Measurements from ENCODE around the gene SLC44A2. TPM values are rescaled to one million over a fixed set of nuclear protein-coding genes. Genes with fewer than 3 reads are reported as not detected.

The SLC44A2 gene
- total and polyA plus RNA-seq, 2 experiments from 2014 or later = 43.2 to 65.0 TPM

- no peaks in the 10 kb centered on the region for H3K4me1 ChIP-seq (ENCODE audit: insufficient read depth)
- ATAC-seq (peak; percentile 6; the same call in 1 of the 3 replicates), DNase-seq (ENCODE audit: low spot score) (no peak)
- Mint-ChIP-seq H3K36me3 (ENCODE audit: low read depth) (peaks cover 97% of the 10 kb centered on the region), H3K9me3 (peaks cover 2% of the 10 kb centered on the region; the same call in 1 of the 3 replicates), H3K4me3 (no peak overlapping the region), H3K27me3 (ENCODE audit: insufficient read depth, low read depth, poor library complexity) (peaks cover 24% of the 10 kb centered on the region), H3K4me1 (no peaks in the 10 kb centered on the region), H3K27ac (no peak overlapping the region)
- peaks cover 77% of the 10 kb centered on the region for H3F3A ChIP-seq (replicated peaks; ENCODE audit: low read depth)
- no peak overlapping the region for H3K4me3 ChIP-seq
- no peaks in the 10 kb centered on the region for H3K9me2 ChIP-seq (ENCODE audit: insufficient read depth)
- TF ChIP-seq ZNF331 (CRISPR knock-in tag; IDR thresholded peaks at IDR 0.05; ENCODE audit: low read depth) (no peak), POLR2AphosphoS5 (IDR thresholded peaks at IDR 0.05; ENCODE audit: low read depth) (no peak), NANOG (IDR thresholded peaks at IDR 0.05; ENCODE audit: borderline replicate concordance) (no peak), STAT1 (IDR thresholded peaks at IDR 0.05; ENCODE audit: unreplicated experiment) (no peak), JUNB (IDR thresholded peaks at IDR 0.05; ENCODE audit: unreplicated experiment) (no peak), CREB1 (CRISPR knock-in tag; IDR thresholded peaks at IDR 0.05; ENCODE audit: low read depth) (no peak), REST (IDR thresholded peaks at IDR 0.05; ENCODE audit: unreplicated experiment) (no peak)
- H4K20me1 ChIP-seq (replicated peaks; ENCODE audit: insufficient read depth) = peaks cover 63% of the 10 kb centered on the region
- H2AFZ ChIP-seq = no peak overlapping the region
- no peak overlapping the region for H3K4me2 ChIP-seq
- H3K36me3 ChIP-seq (ENCODE audit: insufficient read depth) = peaks cover 93% of the 10 kb centered on the region
- peak overlapping the region; percentile 59; the same call in 1 of the 2 replicates for H3K27ac ChIP-seq (ENCODE audit: low read depth)
- H3K79me2 ChIP-seq (replicated peaks; ENCODE audit: insufficient read depth) = peaks cover 69% of the 10 kb centered on the region
- H3K27me3 ChIP-seq (ENCODE audit: insufficient read depth) = no peaks in the 10 kb centered on the region
These were observed 57.2 kb downstream of the SLC44A2 start for GRCh38 chr19:10682397-10683063.

GRCh38 chr19:10683064-10683426 is 57.7 kb downstream of the SLC44A2 start:
- Histone ChIP-seq H3F3A (replicated peaks; ENCODE audit: low read depth) (peaks cover 76% of the 10 kb centered on the region), H3K4me2 (no peak overlapping the region), H4K20me1 (replicated peaks; ENCODE audit: insufficient read depth) (peaks cover 60% of the 10 kb centered on the region), H3K4me1 (ENCODE audit: insufficient read depth) (no peaks in the 10 kb centered on the region), H3K27ac (ENCODE audit: low read depth) (peak overlapping the region; percentile 59; the same call in 1 of the 2 replicates), H3K4me3 (no peak overlapping the region), H3K79me2 (replicated peaks; ENCODE audit: insufficient read depth) (peaks cover 68% of the 10 kb centered on the region), H3K9me2 (ENCODE audit: insufficient read depth) (no peaks in the 10 kb centered on the region), H2AFZ (no peak overlapping the region), H3K36me3 (ENCODE audit: insufficient read depth) (peaks cover 93% of the 10 kb centered on the region), H3K27me3 (ENCODE audit: insufficient read depth) (no peaks in the 10 kb centered on the region)
- Mint-ChIP-seq H3K27ac (no peak overlapping the region), H3K9me3 (peaks cover 2% of the 10 kb centered on the region; the same call in 1 of the 3 replicates), H3K36me3 (ENCODE audit: low read depth) (peaks cover 97% of the 10 kb centered on the region), H3K4me3 (no peak overlapping the region), H3K4me1 (no peaks in the 10 kb centered on the region), H3K27me3 (ENCODE audit: insufficient read depth, low read depth, poor library complexity) (peaks cover 29% of the 10 kb centered on the region)
- ATAC-seq = no peak; the same call in 2 of the 3 replicates
- no peak for DNase-seq (ENCODE audit: low spot score)
- TF ChIP-seq CTCF (conservative IDR thresholded peaks at IDR 0.05; ENCODE audit: low read depth in 2 of 2) (no peak), ZNF114 (CRISPR knock-in tag; IDR thresholded peaks at IDR 0.05) (no peak), POLR2AphosphoS5 (IDR thresholded peaks at IDR 0.05; ENCODE audit: low read depth) (no peak), ZNF331 (CRISPR knock-in tag; IDR thresholded peaks at IDR 0.05; ENCODE audit: low read depth) (no peak), EZH2 (IDR thresholded peaks at IDR 0.05; ENCODE audit: low read depth, unreplicated experiment) (no peak), REST (IDR thresholded peaks at IDR 0.05; ENCODE audit: unreplicated experiment) (no peak)
